HG03442 (cell line): Measurements from ENCODE around the gene FEM1C.

ENCODE experiments used
- ATAC-seq: cut with Tn5 transposase; IDR thresholded peaks from one replicate; pipeline ENCODE4 v1.9.1; 2021; ENCODE audit warnings: mild to moderate bottlenecking, moderate library complexity; ENCODE audit not compliant: unreplicated experiment

Gene FEM1C

DNA sequence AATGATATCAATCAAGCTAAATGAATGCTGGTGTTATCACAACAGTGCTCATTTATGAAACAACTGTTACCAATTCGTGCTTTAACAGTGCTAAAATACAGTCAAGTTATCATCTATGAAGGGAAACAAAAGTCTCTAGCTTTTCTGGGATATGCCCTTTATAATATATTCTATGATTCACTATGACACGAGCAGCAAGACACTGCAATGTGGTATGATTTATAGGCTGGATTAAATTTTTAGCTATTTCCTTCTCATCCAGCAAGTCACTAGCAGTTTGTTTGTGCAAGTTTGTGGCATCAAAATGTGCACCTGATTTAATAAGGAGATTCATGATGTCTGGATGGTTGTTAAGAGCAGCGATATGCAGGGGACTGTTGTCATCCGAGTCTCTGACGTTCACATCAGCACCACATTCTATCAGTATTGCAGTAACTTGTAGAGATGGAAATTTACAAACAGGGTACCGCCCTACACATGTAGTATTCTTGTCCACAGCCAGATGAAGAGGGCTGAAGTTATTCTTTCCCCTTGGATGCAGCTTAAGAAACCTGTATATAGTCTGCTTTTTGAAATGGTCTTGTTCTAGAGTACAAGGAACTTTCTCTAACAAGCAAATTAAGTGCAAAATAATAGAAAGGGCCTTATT, 20.3 kb downstream of the FEM1C start:
- no peak for ATAC-seq

DNA sequence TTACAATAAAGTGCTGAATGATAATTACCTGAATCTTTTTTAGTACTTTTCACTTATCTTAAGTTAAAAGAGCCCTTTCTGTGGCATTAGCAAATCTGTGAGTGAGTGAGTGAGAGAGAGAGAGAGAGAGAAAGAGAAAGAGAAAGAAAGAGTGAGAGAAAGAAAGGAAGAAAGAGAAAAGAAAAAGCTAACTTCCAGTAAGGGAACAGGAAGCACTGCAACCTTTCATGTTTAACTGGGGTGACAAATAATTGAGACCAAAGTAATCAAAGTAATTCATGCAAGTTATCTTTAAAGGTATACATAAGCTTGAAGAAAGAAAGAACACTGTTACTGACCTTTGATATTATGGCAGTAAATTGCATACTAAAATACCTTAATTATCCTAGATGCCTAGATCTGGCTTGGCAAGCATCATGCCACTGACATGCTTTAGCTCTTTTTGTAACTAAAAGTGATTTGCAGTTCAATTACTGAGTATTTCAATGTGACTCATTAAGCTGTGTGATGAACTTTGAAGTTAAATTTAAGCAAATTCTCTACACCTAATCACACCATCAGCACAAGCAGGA, 21.7 kb downstream of the FEM1C start:
- ATAC-seq: no peak

- ATAC-seq: no peak
Measured at GRCh38 chr5:115520191-115520590, 24.4 kb downstream of the FEM1C start.

DNA sequence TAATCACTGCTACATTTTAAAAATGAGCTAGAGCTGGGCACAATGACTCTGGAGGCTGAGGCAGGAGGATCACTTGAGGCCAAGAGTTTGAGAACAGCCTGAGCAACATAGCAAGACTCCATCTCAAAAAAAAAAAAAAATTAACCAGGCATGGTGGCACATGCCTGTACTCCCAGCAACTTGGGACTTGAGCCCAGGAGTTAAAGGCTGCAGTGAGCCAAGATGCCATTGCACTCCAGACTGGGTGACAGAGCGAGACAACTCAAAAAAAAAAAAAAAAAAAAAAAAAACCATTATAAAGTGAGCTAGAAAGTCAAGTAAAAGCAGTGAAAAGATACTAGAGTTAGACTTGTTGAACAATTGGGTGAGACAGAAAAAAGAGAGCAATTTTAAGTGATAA, 28.2 kb downstream of the FEM1C start:
- ATAC-seq: no peak

- ATAC-seq: no peak
Measured at GRCh38 chr5:115514220-115514619, 30.4 kb downstream of the FEM1C start.

DNA sequence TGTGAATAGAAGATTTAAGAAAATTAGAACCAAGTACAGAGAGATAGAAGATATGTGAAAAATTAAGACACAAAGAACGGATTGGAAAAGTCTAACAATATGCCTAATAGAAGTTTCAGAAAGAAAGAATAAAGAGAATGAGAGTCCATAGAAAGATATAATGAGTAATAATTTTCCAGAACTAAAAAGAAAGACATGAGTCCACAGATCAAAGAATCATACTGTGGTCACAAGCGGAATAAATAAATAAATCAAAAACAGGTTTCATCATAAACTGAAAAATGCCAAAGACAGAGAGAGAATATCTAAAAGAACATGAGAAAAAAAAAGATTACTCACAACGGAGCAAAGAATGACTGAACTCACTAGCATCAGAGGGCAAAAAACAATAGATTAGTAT, 32.9 kb downstream of the FEM1C start:
- ATAC-seq: no peak

GRCh38 chr5:115510145-115510645, 34.4 kb downstream of the FEM1C start:
- ATAC-seq: no peak

DNA sequence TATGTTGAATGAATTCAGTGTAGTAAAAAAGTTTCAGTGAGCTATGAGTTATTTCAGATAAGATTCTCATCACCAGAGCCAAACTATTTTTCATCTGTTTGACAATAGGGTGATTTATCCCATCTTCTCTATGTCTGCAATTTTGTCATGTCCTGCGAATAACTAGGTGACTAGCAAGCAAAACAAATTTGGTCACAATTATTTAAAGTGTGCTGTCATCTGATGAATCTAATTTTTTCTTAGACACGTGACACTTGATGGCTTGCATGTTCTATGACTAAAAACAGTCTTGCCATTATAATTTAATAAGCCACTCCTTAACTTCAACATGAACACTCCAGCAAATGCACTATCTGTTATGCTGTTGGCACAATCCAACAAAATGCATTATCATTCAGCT, 35.0 kb downstream of the FEM1C start:
- ATAC-seq: no peak

DNA sequence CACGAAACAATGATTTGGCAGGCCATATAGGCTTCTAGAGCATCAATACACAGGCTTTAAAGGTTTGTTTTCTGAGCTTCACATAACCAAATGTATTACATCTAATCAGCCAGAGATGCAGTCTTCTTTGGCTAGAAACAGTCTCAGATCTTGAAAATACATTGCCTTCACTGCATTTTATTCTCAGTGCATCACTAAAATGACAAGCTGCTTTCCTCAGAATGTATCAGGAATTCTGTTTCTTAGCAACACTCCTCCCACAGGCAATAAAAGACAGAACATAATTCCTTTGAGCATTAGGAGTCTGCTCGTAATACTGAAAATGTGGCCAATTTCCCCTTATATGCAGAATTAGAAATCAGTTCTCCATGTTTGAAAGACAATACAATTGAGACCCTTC, 36.9 kb downstream of the FEM1C start:
- ATAC-seq: no peak

DNA sequence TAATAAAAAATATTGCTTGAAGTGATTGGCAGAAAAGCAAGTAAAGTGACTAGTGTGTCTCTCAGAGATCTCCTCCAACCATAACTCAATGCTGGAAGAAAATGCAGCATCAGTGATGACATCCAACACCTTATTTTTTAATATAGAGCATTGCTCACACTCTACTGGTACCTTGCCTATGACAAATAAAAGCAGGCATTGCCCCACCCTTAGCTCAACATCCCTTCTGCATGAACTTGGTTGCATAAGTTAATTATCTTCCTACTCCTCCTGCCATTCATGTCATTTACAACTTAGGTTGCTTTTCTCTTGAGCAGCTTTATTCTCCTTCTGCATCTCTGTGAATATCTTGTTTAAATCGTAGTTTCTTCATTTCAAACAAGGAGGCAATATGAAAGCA, 41.2 kb downstream of the FEM1C start:
- ATAC-seq: no peak

DNA sequence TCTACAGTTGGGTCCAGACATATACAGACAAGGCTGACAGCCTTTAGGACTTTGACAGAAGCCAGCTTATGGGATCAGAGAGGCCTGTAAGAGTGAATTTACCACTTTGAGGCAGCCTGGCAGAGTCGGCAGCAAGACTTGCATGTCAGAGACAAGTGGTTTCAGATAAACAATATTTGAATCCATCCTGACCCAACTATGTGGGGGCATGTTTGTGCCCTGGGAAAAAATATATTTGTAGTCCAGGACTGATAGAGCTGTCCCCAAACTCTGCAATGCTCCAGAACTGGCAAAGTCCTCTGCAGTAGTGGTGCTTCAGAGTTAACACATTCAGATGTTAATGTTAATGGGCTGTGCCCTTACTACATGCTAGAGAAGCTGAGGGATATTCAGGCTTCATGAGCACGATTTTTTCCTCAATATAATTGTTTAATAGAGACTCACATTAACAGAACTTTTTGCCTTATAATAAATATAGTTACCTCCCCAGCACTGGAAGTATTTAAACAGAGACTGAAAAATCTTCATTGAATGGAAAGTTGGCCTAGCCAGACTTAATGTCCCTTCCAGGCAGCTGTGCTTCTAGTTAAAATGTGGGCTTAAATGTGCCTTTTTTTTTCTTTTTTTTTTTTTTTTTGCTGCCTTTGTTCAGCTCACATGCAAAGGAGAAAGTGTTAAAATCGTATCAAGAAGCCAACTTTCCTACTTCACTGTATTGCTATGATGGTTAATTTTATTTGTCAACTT, 42.9 kb downstream of the FEM1C start:
- no peak for ATAC-seq

GRCh38 chr5:115500225-115500624, 44.4 kb downstream of the FEM1C start:
- no peak for ATAC-seq

GRCh38 chr5:115496936-115497576, 47.5 kb downstream of the FEM1C start:
- no peak for ATAC-seq

DNA sequence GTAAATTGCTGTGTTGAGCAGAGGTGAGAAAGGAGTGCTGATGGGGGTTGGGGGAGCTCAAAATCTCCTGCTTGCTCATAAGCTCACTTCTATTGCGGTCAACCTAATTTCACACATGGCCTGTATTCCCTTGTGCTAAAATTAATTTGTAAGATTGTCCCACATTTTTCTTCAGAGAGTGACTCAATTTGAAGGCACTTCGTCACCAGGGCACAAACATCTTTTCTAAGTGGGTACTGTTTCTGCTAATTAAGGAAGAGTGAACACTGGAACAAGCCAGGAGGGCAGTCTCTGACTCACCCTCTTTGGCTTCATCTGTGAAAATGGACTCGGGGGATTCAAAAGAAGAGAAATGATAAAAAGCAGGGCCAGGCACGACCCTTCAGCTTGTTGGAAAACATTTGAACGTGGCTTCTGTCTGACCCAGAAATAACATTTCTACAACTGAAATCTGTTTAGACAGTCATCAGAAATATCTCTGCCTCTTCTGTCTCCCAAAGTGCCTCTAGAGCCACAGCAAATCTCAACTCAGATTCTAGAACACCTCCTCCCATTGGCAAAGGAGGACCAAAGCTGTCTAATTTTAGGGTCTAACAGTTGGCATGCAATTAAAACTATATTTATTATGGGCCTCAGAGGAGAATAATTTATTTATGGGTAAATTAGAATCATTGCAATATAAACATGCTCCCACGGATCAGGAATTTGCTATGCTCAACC, 49.8 kb downstream of the FEM1C start:
- peak; percentile 65 for ATAC-seq

DNA sequence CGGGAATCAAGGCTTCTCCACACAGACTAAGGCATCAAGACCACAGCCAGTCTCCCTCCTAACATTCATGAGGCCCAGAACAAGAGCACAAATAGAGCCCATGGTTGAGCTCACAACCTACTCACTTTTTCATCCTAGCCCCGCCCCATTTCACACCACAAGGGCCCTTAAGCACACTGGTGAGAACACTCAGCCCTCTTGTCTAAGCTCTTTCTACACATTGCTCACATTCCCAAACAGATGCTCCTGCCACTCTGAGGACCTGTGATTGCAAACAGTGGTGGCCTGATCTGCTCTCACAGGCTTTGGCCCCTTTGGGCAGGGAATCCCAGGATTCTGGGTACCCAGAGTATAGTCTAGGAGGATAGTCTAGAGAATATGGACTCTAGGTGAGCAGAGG, 54.0 kb downstream of the FEM1C start:
- ATAC-seq: no peak

DNA sequence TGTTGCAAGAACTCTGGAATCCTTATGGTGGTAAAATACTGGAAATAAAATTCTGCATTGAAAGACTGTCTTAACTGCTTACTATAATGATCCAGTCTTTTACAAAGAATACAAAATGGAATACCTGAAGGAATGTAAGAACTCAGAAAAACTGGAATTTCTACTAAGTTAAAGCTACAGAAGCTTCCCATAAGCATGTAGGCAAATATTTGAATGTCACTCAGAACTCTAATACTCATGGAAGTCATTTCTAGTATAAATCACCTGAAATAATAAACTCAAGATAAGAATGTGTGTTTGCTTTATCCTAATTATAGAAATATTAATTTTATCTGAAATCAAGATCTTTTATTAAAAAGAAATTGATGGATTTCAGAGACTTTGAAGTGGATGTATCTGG, 54.8 kb downstream of the FEM1C start:
- ATAC-seq: no peak

GRCh38 chr5:115487756-115488155, 56.8 kb downstream of the FEM1C start:
- peak; percentile 60 for ATAC-seq

- no peak for ATAC-seq
Measured at GRCh38 chr5:115487168-115487567, 57.4 kb downstream of the FEM1C start.

GRCh38 chr5:115486728-115487127, 57.8 kb downstream of the FEM1C start:
- no peak for ATAC-seq

- ATAC-seq: no peak
Measured at GRCh38 chr5:115484368-115484767, 60.2 kb downstream of the FEM1C start.

DNA sequence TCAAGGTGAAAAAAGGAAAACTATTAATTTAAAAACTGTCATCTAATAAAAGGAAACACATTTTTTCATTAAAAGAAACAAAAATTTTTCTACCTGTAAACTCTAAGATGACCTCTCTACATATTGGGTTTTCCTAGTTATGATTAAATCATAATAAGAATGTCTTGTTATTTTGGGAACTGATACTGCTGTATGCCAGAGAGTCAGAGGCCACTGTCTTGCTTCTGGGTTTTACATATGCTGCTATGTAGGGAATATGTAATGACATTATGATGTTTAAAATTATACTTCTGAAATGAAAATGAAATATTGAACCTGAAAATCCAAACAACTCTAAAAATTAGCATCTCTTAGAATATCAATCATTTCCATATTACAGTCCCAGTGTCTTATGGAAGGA, 63.7 kb downstream of the FEM1C start:
- ATAC-seq: no peak
